HUES6 (cell line): ENCODE data around the gene RNF125.

ENCODE experiments used
- H3K27ac ChIP-seq: 2 replicates; pipeline ENCODE4 v1.7.0; 2013; ENCODE audit warnings: low read depth, mild to moderate bottlenecking, low read length, inconsistent platforms
- H3K27me3 ChIP-seq: 2 replicates; pipeline ENCODE4 v1.6.1; 2013; ENCODE audit warnings: low read length; ENCODE audit not compliant: control insufficient read depth, insufficient read depth
- H3K36me3 ChIP-seq: 2 replicates; pipeline ENCODE4 v1.6.1; 2013; ENCODE audit warnings: low read length; ENCODE audit not compliant: control insufficient read depth, insufficient read depth
- H3K4me1 ChIP-seq: 2 replicates; pipeline ENCODE4 v1.6.1; 2013; ENCODE audit warnings: low read length; ENCODE audit not compliant: control insufficient read depth, insufficient read depth
- H3K4me3 ChIP-seq: 2 replicates; pipeline ENCODE4 v1.5.1; 2013; ENCODE audit warnings: low read depth, low read length
- H3K9ac ChIP-seq: one replicate; pipeline ENCODE4 v1.6.1; 2013; ENCODE audit warnings: mild to moderate bottlenecking, low read length
- H3K9me3 ChIP-seq: 2 replicates; pipeline ENCODE4 v1.6.1; 2013; ENCODE audit warnings: low read depth, low read length; ENCODE audit not compliant: control insufficient read depth, insufficient read depth

Gene RNF125

DNA sequence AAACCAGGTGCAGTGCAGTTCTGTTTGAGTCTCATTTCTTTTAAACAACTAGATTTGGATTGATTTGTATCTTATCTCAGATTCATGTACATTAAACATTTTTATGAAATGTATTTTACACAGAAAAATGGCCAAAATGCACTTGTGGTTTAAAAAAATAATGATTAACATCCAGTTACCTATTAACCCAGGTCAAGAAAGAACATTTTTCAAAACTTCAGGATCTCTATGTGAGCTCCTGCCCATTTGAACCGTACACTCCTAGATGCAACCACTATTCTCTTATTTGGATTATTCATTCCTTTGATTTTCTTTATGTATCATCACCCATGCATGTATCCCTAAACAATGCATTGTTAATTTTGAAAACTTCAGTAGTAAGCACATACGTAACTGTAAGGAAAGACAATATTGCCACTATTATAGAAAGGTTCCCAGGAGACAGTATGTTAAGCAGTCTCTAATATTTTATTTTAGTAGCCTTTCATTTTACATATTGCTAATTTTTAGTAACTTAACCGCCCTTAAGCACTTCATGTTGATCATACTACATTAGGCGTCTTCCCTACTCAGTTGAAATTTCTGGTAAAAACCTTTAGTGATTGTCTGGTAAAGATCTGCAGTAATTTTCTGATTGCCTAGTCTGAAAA lies 95.8 kb downstream of the RNF125 start:
- H3K27ac ChIP-seq = no peak overlapping the region
- no peaks in the 10 kb centered on the region for H3K27me3 ChIP-seq
- no peak overlapping the region for H3K9ac ChIP-seq

DNA sequence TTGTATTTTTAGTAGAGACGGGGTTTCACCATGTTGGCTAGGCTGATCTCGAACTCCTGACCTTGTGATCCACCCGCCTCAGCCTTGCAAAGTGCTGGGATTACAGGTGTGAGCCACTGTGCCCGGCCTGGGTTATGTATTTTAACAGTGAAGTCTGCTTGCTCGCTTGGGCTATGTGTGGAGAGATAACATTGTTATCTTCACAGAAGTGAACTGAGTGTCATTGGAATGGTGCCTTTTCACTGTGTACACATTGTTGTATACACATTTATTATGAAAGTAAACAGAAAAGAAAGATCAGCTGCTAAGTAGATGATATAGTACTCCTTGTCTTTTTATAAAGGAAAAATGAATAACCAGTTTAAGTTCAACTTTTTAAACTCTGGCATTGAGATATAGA lies 103.4 kb downstream of the RNF125 start:
- Histone ChIP-seq H3K9ac (no peak overlapping the region), H3K4me3 (no peak overlapping the region), H3K27me3 (no peaks in the 10 kb centered on the region), H3K4me1 (no peaks in the 10 kb centered on the region), H3K27ac (no peak overlapping the region), H3K9me3 (no peaks in the 10 kb centered on the region), H3K36me3 (peaks cover 59% of the 10 kb centered on the region)

More for the DNA sequence above, 95.8 kb downstream of the RNF125 start:
- no peak overlapping the region for H3K4me3 ChIP-seq
- peaks cover 52% of the 10 kb centered on the region for H3K36me3 ChIP-seq
- no peaks in the 10 kb centered on the region for H3K4me1 ChIP-seq
- H3K9me3 ChIP-seq = no peaks in the 10 kb centered on the region
